GM19239 (cell line): ENCODE results near the gene MYO1G.
A peak's percentile ranks its signal among the peaks of the same experiment; 100 is the strongest.
"Not testable (repeated sequence)": the region's sequence is repeated elsewhere in the genome, so short reads cannot be mapped to it uniquely, and the experiment has no call there.

Source experiments
- DNase-seq: peaks from one replicate; pipeline ENCODE4 v3.0.0; 2011; ENCODE audit warnings: low spot score; ENCODE audit not compliant: insufficient read length
- FAIRE-seq: peaks from 2 replicates; lab custom pipeline; 2011; peaks lifted over from hg19 to GRCh38; lab: Jason Lieb, UNC

MYO1G gene

GRCh38 chr7:44955733-44956132 lies 23.1 kb downstream of the MYO1G start:
- DNase-seq (no peak), FAIRE-seq (no peak)

GRCh38 chr7:44953156-44953555 lies 25.7 kb downstream of the MYO1G start:
- no peak for DNase-seq
- FAIRE-seq = no peak

GRCh38 chr7:44949303-44949702 lies 29.5 kb downstream of the MYO1G start:
- no peak for FAIRE-seq

GRCh38 chr7:44945479-44945878 lies 33.3 kb downstream of the MYO1G start:
- FAIRE-seq (no peak), DNase-seq (no peak)

More at GRCh38 chr7:44949303-44949702, 29.5 kb downstream of the MYO1G start:
- no peak for DNase-seq

- FAIRE-seq (no peak), DNase-seq (no peak)
Observed at GRCh38 chr7:44944821-44945220, 34.0 kb downstream of the MYO1G start.

- DNase-seq = no peak
- no peak for FAIRE-seq
Observed at GRCh38 chr7:44943631-44944030, 35.2 kb downstream of the MYO1G start.

- no peak for FAIRE-seq
- no peak for DNase-seq
Observed at GRCh38 chr7:44937426-44937825, 41.4 kb downstream of the MYO1G start.

GRCh38 chr7:44936322-44936721 lies 42.5 kb downstream of the MYO1G start:
- FAIRE-seq (no peak), DNase-seq (no peak)

GRCh38 chr7:44935583-44935982 lies 43.2 kb downstream of the MYO1G start:
- no peak for DNase-seq
- FAIRE-seq = no peak

GRCh38 chr7:44935016-44935415 lies 43.8 kb downstream of the MYO1G start:
- FAIRE-seq (no peak), DNase-seq (no peak)

- DNase-seq, FAIRE-seq: not testable (repeated sequence)
Observed at GRCh38 chr7:44934510-44934909, 44.3 kb downstream of the MYO1G start.

GRCh38 chr7:44930921-44931320 lies 47.9 kb downstream of the MYO1G start:
- FAIRE-seq (no peak), DNase-seq (no peak)

- no peak for DNase-seq
- FAIRE-seq = no peak
Observed at GRCh38 chr7:44922351-44922694, 56.5 kb downstream of the MYO1G start.

GRCh38 chr7:44921607-44922350 lies 57.0 kb downstream of the MYO1G start:
- FAIRE-seq (peak; percentile 82), DNase-seq (peak; percentile 78)

- DNase-seq (no peak), FAIRE-seq (no peak)
Observed at GRCh38 chr7:44920119-44920518, 58.7 kb downstream of the MYO1G start.

GRCh38 chr7:44918029-44918428 lies 60.8 kb downstream of the MYO1G start:
- DNase-seq (no peak), FAIRE-seq (no peak)

GRCh38 chr7:44917465-44917864 lies 61.4 kb downstream of the MYO1G start:
- FAIRE-seq (no peak), DNase-seq (no peak)

GRCh38 chr7:44914992-44915607 lies 63.7 kb downstream of the MYO1G start:
- no peak for FAIRE-seq

GRCh38 chr7:44912775-44913347 lies 66.0 kb downstream of the MYO1G start:
- DNase-seq (no peak), FAIRE-seq (no peak)

More at GRCh38 chr7:44914992-44915607, 63.7 kb downstream of the MYO1G start:
- peak; percentile 35 for DNase-seq
